T-helper 2 cell (primary cell): ENCODE measurements around the gene MMP15.
"Not testable (repeated sequence)": the region's sequence is repeated elsewhere in the genome, so short reads cannot be mapped to it uniquely, and the experiment has no call there.

ENCODE experiments used
- DNase-seq, 5 experiments: peaks; one replicate each; pipeline versions ENCODE4 v3.0.0 to v3.0.0-alpha.2; 2012 to 2022

MMP15 gene

GRCh38 chr16:58049232-58050185, 24.0 kb downstream of the MMP15 start:
- DNase-seq = no peak

GRCh38 chr16:58051296-58051695, 25.7 kb downstream of the MMP15 start:
- DNase-seq = no peak

GRCh38 chr16:58051821-58052603, 26.5 kb downstream of the MMP15 start:
- no peak for DNase-seq

- DNase-seq = no peak
Measured at GRCh38 chr16:58053682-58054005, 28.1 kb downstream of the MMP15 start.

DNA sequence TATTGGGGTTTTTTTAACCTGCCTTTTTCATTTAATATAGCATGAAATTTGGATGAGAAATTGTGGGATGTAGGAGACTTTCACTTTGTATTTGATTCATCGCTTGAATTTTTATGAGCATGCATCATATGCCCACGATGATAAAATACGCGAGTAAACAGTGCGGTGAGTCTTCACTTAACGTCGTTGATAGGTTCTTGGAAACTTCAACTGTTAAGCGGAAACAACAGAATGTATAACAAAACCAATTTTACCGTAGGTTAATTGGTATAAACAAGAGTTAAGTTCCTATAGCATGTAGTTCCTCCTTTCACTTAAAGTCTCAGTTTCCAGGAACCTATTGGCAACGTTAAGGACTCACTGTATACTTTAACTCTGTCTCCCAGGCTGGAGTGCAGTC, 28.7 kb downstream of the MMP15 start:
- peak in 1 of 5 experiments; percentile 77 for DNase-seq

DNA sequence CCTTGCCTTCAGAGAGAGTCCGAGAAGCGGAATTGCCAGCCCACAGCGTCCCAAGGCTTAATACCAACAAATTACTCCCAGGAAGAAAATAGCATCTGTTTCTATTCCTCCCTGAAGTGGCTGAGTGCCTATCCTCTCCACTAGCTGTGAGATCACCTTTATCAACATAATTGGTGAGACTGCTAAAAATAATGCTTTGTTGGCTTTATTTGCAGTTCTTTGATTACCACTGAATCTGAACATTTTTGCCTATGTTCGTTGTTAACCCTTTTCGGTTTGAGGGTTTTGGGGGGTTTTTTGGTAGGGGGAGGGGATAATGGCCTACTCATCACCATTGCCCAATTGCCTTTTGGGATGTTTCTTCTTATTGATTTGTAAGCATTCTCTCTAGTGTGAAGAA, 31.0 kb downstream of the MMP15 start:
- no peak for DNase-seq

GRCh38 chr16:58057121-58057520, 31.6 kb downstream of the MMP15 start:
- no peak for DNase-seq

- no peak for DNase-seq
Measured at GRCh38 chr16:58057784-58058183, 32.2 kb downstream of the MMP15 start.

DNA sequence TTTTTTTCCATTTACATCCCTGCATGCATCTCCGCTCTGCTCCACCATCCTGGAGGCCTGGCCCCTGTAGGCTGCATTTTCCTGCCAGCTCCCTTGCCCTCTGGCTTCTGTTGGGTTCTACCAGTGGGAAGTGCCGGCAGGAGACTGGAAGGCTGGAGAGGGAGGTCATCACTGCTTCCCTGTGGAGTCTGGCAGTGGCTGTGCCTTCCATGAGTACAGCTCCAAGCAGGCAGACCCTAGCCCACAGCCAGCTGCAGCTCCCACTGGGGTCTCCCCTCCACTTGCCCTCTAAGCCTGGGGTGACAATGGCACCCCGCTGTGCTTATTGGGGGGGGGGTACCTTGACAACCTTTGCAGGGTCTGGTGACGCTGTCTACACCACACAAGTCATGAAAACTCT, 37.3 kb downstream of the MMP15 start:
- DNase-seq = no peak

DNA sequence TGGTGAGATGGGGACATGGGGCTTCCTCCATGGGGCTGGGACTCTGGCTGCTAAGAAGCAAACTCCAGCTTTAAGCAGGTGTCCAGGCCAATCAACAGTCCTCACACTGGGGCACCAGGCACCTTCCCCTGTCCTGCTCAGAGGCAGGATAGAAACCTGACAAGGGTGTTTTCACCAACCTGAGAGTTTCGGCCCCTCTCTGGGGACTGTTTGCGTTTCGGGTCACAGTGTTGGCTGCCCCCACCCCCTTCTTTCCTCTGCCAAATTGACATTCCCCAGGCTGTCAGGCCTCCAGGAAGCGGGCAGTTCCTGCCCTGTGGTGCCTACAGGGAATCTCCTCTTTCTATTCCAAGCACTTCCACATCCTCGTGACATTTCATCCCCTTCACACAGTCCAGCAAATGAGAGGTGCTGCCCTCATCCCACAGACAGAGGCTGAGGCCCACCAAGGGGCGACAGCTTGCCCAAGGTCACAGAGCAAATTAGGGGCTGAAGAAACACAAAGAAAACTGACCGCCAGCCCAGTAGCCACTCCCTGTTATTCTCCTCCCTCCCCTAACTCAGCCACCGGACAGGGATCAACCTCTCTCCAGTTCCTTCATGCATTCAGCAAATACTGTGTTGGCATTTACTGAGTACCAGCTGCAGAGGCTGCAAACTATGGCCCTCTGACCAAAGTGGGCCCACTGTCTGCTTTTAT, 38.0 kb downstream of the MMP15 start:
- DNase-seq = no peak

DNA sequence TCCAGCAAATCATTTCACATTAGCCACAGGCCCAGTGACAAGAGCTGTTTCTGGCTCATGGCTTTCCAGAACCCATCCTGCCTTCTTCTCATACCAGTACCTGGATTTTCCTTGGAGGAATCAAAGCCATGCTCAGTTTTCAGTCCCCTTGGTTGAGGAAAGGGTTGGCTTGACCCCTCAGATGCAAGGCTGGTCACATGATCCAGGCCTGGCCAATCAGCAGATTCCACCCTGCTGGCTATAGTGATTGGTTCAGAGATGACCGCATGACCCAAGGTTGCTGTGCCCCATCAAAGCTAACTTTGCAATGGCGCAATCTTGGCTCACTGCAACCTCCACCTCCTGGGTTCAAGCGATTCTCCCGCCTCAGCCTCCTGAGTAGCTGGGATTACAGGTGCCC, 45.0 kb downstream of the MMP15 start:
- DNase-seq = no peak

DNA sequence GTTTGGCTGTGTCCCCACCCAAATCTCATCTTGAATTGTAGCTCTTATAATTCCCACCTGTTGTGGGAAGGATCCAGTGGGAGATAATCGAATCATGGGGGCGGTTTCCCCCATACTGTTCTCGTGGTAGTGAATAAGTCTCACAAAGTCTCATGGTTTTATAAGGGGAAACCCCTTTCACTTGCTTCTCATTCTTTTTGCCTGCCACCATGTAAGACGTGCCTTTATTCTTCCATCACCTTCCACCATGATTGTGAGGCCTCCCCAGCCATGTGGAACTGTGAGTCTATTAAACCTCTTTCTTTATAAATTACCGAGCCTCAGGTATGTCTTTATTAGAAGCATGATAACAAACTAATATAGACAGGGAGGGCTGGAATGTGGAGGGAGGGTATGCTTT, 46.6 kb downstream of the MMP15 start:
- not testable (repeated sequence) for DNase-seq

GRCh38 chr16:58073086-58073485, 47.5 kb downstream of the MMP15 start:
- not testable (repeated sequence) for DNase-seq

DNA sequence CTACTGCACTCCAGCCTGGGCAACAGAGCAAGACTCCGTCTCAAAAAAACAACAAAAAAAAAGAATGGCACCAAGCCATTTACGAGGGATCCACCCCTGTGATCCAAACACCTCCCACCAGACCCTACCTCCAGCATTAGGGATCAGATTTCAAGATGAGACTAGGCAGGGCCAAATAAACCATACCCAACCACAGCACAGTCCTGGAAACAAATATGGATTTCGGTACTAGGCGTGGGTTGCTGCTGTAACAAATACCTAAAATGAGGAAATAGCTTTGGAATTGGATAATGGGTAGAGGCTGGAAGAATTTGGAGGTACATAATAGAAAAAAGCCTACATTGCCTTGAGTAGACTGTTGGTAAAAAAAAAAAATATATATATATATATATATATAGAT, 49.1 kb downstream of the MMP15 start:
- no peak for DNase-seq

- DNase-seq = no peak
Measured at GRCh38 chr16:58076514-58076913, 51.0 kb downstream of the MMP15 start.

DNA sequence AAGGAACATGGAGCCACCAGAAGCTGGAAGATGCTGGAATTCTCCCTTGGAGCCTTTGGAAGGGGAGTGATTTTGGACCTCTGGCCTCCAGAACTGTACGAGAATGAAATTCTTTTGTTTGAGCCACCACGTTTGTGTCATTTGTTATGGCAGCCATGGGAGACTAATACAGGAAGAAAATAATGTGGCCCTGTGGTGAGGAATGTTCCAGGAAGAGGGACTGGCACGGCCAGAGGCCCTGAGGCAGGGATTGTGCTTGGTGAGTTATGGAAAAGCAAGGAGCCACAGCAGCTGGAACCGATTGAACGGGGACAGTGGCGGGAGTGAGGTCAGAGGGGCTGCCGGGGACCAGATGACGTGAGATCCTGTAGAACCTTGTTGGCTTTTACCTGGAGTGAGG, 52.2 kb downstream of the MMP15 start:
- DNase-seq = no peak

GRCh38 chr16:58080657-58081056, 55.1 kb downstream of the MMP15 start:
- not testable (repeated sequence) for DNase-seq

DNA sequence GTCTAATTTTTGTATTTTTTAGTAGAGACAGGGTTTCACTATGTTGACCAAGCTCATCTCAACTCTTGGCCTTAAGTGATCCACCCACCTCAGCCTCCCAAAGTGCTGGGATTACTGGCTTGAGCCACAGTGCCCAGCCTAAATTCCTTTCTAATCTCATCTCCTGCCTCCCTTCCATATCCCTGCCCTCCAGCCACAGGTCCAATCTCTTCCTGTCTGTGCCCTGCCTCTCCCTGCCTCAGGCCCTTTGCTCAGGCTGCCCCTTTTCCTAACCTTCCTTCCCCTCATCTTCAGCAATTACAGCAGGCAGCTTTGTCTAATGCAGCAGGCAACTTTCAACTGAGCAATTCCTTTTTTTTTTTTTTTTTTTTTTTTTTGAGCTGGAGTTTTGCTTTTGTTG, 56.8 kb downstream of the MMP15 start:
- DNase-seq = no peak

- no peak for DNase-seq
Measured at GRCh38 chr16:58084635-58085034, 59.1 kb downstream of the MMP15 start.

DNA sequence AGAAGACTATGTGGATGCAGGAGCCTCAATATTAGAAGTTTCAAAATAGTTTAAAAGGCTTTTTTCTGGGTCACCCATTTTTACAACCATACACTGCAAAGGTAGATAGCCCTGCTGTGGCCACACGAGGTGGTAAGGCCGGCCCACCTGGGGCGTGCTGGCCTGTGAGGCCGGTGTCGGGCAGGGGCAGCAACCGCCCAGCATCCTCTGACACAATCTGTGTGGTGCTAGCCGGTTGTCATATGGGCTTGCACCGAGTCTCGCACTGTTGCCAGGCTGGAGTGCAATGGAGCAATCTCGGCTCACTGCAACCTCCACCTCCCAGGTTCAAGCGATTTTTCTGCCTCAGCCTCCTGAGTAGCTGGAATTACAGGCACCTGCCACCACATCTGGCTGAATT, 59.6 kb downstream of the MMP15 start:
- DNase-seq = no peak

- no peak for DNase-seq
Measured at GRCh38 chr16:58085584-58086251, 60.2 kb downstream of the MMP15 start.

DNA sequence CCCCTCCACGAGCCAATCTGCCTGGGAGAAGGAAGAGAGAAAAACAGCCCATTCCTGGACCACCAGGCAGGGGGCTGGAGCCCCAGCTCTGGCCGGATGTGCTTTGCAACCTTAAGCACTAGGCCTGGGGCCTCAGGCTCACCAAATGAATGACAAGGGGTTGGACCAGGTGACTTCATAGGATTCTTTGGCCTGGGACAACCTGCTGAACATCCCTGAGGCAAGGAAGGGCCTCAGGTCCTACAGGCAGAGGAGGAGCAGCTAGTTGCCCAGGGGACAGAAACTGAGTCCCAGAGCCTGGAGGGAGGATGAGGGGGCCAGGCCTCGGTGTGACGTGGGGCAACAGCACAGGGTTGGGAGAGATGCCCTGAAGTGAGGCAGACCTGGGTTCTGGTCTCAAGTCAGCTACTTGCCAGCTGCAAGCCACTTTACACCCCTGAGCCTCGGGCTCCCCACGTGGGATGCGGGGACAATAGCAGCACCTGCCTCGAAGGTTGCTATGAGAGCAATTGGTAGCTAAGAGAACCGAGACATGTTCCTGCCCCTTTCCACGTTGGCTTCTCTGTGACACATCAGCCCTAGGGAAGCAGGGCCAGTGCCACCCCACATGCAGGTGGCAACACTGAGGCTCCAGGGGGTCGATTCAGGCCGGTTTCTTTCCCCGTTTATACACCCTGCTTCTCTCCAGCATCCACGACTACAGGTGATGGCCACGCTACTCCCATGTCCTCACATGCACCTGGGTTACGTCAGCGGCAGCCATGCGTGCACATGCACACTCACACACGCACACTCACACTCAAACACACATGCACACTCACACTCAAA, 61.0 kb downstream of the MMP15 start:
- no peak for DNase-seq
